Subcutaneous adipose tissue (tissue), 4 donors: Measurements from ENCODE around the gene XKRX. TPM values are rescaled to one million over a fixed set of nuclear protein-coding genes. Genes with fewer than 3 reads are reported as not detected.

Source experiments
- CTCF ChIP-seq: fragments of 450-650 bp; IDR thresholded peaks from one replicate; pipeline ENCODE4 v1.5.1; 2016; ENCODE audit warnings: low read depth, mild to moderate bottlenecking, control low read depth, antibody characterized with exemption, moderate library complexity
- total RNA-seq, 4 donors: library from RNA; depleted of rRNA; stranded (reverse); fragments of >200 nt; gene quantifications; one replicate each; pipeline ENCODE4 v1.1.0, GENCODE V29; 2016

The XKRX gene
- total RNA-seq, 4 donors from 2014 or later, result 0.34 TPM; not detected in 3

GRCh38 chrX:100868273-100868672, 60.4 kb downstream of the XKRX start:
- TF ChIP-seq CTCF, result no peak

GRCh38 chrX:100864657-100865391, 63.9 kb downstream of the XKRX start:
- TF ChIP-seq CTCF, result no peak

Other genes with a start within 250 kb of the XKRX start
- gene SYTL4, start 196.8 kb downstream of the XKRX start, total RNA-seq, result 10 to 100 TPM in 3 of 4 donors, 1 to 10 TPM in 1; 9.5 to 95.3 (median 22.0) TPM
- gene CSTF2, start 108.5 kb downstream of the XKRX start, total RNA-seq, result 10 to 100 TPM in 1 of 4 donors, 1 to 10 TPM in 3; 6.5 to 12.2 (median 7.1) TPM
- not detected for gene NOX1, start 54.6 kb downstream of the XKRX start, total RNA-seq
- not detected for gene ARL13A, start 40.8 kb upstream of the XKRX start, total RNA-seq
- gene TRMT2B, start 123.2 kb upstream of the XKRX start, total RNA-seq, result 10 to 100 TPM; 10.9 to 15.8 (median 14.0) TPM
- under 1 TPM in 3 of 4 donors, not detected in 1; 0.38 to 0.88 (median 0.51) TPM for gene TMEM35A, start 150.0 kb upstream of the XKRX start, total RNA-seq
- gene CENPI, start 169.3 kb upstream of the XKRX start, total RNA-seq, result 1 to 10 TPM; 1.1 to 2.4 (median 1.4) TPM